IPS DF 4.7 (cell line): ENCODE data around the gene TBC1D22A.
"Not testable (repeated sequence)": the region's sequence is repeated elsewhere in the genome, so short reads cannot be mapped to it uniquely, and the experiment has no call there.

Source experiments
- DNase-seq: peaks from one replicate; pipeline ENCODE4 v3.0.0-alpha.2; 2013; ENCODE audit warnings: low spot score; ENCODE audit errors: extremely low read depth

The TBC1D22A gene

GRCh38 chr22:47042861-47043496, 280.5 kb downstream of the TBC1D22A start:
- no peak for DNase-seq

DNA sequence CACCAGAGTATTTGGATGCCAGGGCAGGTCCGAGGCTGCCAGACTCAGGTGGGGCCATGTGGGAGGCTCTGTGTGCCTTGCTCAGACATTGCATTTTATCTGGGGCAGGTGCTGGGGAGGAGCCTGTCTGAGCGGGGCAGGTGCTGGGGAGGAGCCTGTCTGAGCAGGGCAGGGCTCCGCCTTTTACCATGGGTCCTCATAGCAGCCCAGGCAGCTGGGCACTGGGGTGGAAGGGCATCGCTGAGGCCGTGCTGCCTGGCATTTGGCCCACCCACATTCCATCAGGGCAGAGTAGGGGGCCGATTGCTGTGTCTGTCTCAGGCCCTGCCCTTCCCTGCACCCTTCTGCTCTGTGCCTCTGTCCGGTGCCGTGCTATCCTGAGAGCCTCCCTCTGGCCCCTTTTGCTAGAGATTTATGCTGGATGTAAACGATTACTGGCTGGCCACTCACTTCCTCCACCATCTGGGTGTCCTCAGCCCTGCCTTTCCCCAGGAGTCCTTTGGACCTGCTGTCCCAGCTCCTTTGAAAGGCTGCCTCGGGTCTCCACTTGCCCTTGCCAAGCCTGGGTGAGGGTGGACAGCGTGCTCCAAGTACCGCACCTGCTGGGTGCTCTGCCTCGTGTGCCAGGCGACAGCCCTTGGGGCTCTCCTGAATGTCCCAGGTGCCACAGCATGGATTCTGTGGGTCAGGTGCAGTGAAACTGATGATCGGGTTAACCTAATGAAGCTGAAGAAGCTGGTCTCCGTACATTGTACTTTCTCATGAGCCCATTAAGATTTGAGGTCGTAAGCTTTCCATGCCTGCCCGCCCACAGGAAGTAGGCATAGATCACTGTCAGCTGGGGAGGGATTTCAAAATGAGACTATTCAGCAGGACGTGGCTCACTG, 281.6 kb downstream of the TBC1D22A start:
- no peak for DNase-seq

DNA sequence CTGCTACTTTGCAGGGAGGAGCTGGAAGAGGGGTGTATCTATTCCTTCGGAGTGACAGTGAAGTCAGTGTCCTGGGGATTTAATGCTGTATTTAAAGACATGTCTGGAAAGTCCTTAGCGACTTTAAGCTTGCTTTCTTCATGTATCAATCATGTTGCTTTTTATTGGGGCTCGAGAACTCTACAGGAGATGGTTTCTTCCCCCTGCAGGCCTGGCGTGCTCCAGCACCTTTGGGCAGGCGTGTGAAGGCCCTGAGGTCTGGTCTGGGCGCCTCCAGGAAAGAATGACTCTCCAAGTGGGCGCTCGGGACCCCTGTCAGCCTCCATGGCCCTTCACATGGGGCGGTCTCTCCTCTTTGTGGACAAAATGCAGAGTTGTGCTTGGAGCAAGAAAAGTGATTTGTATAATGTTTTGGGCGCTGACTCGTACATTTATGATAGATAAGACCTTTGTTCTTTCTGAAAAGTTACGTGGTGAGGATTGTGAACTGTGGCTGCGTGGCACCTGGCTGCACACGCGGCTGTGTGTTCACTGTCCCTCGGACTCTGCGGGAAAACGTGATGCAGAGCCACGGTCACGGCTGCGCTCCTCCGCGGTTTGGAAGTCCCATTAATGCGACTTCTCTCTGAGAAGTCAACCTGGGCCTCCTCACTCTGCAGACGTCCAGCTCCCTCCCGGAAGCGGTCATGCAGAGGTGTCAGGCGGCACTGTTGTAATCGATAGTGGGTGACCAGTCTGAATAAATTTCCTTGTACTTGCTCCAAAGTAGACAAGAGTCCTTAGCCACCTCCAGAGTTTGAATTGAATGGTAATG, 282.5 kb downstream of the TBC1D22A start:
- DNase-seq: no peak

DNA sequence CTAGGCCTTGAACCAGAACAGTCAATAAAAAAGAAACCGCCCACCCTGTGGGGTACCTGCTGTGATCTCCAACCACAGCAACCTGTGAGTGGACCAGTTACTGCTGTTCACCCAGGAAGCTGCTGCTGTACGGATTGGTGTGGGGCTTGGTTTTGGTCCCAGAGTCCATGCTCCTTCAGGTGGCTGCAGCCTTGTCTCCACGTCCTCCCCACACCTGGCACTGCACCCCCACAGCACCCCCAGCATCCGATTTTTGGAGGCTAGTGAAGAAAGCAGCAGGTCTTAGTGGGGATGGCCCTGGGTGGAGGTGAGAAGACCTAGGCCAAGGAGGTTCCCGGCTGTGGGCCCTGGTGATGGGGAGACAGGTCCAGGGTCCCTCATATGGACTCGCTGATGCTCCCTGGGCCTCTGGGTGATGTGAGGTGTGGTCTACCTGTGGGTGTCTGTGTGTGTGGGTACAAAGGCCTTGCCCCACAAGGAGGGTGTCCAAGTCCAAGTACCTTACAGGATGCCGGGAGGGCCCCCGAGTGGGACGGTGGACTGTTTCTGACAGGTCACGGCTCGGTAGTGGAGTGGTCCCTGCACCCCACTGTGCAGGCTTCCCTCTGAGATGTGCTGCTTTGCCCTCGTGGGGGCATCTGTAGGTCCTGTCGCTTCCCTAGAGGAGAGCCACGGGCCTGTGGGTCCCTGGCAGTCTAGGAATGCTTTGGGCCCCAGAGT, 283.4 kb downstream of the TBC1D22A start:
- DNase-seq: no peak

GRCh38 chr22:47046411-47047065, 284.1 kb downstream of the TBC1D22A start:
- DNase-seq: no peak

GRCh38 chr22:47047321-47048122, 285.1 kb downstream of the TBC1D22A start:
- DNase-seq: no peak

GRCh38 chr22:47048123-47049077, 285.9 kb downstream of the TBC1D22A start:
- DNase-seq: no peak

DNA sequence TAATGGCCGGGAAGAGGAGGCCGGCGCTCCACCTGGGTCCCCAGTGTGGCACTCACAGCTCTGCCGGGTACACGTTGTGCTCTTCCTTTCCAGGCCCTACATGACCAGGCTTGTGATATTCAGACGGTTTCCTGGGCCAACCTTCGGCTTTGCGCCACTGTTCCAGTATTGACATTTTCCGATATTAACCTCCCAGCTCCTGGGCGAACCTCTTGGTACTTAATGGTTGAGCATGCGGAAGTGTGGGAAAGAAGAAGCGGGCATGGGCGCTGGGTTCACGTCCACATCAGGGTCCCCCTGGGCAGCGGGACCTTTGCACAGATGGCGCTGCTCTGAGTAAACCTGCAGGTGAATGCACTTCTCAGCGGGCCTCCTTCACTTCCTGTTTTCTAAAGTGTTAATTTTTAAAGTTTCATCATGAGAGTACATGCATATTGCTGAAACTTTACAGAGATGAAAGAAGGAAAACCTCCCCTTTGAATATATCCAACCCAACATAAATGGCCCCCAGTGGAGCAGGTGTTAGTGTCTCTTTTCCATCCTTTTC, 286.7 kb downstream of the TBC1D22A start:
- DNase-seq: no peak

GRCh38 chr22:47049736-47050400, 287.4 kb downstream of the TBC1D22A start:
- DNase-seq: not testable (repeated sequence)

DNA sequence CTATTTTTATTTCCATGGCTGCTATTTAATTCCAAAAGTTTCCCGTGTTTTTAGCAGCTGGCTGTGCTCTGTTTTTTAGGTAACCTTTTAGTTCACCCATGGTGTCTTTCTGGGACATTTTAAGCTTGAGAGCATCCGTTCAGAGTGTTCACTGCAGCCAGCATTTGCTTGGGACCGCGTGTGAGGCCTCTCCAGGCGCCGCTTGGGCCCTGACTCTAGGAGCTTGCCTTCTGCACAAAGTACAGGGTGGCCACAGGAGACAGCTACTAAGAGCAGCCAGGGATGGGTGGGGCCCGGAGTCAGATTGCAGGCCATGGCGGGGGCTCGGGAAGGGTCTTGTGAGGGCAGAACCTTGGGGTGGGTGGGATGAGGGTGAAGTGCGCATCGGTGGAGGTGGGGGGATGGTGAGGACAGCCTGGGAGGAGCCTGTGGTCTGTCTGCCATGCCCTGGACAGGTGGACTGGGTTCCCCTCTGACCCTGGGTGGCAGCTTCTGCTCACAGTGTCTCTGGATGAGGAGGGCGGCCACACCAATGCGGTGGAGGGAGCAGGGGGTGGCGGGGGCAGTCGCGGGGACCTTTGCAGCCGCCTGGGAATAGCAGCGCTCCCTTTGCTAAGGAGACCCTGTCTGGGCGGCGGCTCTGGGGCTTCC, 288.1 kb downstream of the TBC1D22A start:
- DNase-seq: no peak

GRCh38 chr22:47051441-47052071, 289.1 kb downstream of the TBC1D22A start:
- no peak for DNase-seq

DNA sequence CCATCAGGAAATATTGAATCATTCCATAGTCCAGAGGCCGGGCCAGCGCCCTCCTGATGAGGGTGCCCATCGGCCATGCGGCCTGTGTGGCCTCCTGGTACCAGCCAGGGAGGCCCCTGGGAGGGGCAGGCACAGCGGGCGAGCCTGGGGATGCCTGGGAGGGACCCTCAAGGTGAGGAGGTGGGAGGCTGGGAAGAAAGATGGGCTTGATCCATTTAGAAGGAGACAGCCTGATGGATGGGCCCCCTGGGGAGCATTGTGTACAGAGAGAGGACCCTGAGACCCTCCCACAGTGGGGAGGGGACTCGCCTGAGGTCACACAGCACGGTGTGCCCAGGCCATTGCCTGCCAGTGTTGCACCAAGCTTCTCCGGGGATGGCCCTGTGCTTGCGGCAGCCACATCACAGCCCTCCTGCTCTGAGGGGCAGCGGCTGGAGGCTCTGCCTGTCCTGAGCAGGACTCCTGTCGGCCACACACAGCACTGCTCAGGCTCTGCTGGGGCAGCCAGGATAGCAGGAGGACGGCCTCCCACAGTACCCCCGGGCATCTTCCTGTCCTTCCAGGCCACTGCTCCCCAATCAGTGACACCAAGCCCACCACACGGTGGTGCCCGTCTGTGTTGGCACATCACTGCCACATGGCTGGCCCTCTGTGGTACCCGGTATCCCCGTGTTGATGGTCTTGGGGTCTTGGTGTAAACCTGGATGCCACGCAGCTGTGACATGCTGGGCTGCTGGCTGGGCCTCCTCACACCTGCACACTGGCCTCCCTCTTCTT, 290.0 kb downstream of the TBC1D22A start:
- DNase-seq: no peak

DNA sequence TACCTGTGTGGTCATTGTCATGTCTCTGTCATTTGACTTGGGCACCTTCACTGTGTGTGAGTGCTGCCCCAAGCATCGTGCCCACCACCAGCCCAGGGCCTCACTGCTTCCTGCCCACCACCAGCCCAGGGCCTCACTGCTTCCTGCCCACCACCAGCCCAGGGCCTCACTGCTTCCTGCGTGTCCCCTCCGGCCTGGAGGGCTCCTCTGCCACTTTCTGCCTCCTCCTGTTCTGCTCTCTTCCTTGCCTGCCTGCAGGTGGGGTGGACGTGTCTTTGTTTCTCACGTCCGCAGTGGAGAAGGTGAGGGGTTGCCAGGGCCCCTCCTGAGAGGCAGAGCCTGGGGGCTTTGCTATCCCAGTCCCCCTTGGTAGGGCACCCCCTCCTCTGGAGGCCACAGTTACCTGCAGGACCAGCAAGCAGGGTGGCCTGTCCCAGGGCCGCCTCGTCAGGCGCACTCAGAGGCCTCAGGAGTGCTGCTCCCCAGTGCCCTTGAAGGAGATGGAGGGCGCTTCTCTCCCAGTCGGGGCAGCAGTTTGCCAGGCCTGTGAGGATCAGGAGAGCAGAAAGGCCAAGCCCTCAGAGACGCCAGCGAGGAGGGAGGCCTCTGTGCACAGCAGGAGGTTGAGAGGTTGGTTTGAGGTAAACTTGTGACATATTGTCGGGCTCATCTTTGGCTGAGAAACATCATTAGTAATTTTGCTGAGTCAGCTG, 290.7 kb downstream of the TBC1D22A start:
- no peak for DNase-seq

GRCh38 chr22:47053726-47054141, 291.3 kb downstream of the TBC1D22A start:
- no peak for DNase-seq

GRCh38 chr22:47054231-47055072, 292.0 kb downstream of the TBC1D22A start:
- DNase-seq: no peak
